HCT116 (cell line): ENCODE measurements around the gene ZNF493.

Experiments
- CTCF ChIP-seq, 3 experiments: fragments of 200-600 bp in 1 of 3; sonication (generic) in 1 of 3; IDR thresholded peaks in 2 of 3; conservative IDR thresholded peaks in 1 of 3; 2 replicates each; pipeline ENCODE4 v1.5.1; 2012 to 2017; ENCODE audit warnings: low read depth in 2 of 3, low read length in 2 of 3, antibody characterized with exemption in 1 of 3, borderline replicate concordance in 1 of 3, control low read depth in 1 of 3, mild to moderate bottlenecking in 1 of 3, mixed read lengths in 1 of 3, mixed run types in 1 of 3, moderate library complexity in 1 of 3; ENCODE audit not compliant: insufficient read depth in 1 of 3
- EZH2phosphoT487 ChIP-seq: fragments of 200-600 bp; IDR thresholded peaks from 2 replicates; pipeline ENCODE4 v1.6.1; 2018; ENCODE audit warnings: antibody characterized with exemption, borderline replicate concordance
- JUND ChIP-seq: IDR thresholded peaks from 2 replicates; pipeline ENCODE4 v1.6.1; 2012
- POLR2A ChIP-seq: IDR thresholded peaks from 2 replicates; pipeline ENCODE4 v1.7.0; 2011; ENCODE audit warnings: borderline replicate concordance; ENCODE audit not compliant: insufficient read depth, insufficient read length; ENCODE audit errors: extremely low read depth
- POLR2AphosphoS5 ChIP-seq: IDR thresholded peaks from 2 replicates; pipeline ENCODE4 v1.6.1; 2011; ENCODE audit warnings: mild to moderate bottlenecking, low read depth, low read length, moderate library complexity
- RAD21 ChIP-seq: IDR thresholded peaks from 2 replicates; pipeline ENCODE4 v1.6.1; 2012; ENCODE audit warnings: low read depth, mild to moderate bottlenecking
- YY1 ChIP-seq: IDR thresholded peaks from 2 replicates; pipeline ENCODE4 v1.6.1; 2011; ENCODE audit warnings: low read length, low read depth, moderate library complexity, mild to moderate bottlenecking; ENCODE audit not compliant: insufficient replicate concordance; ENCODE audit errors: extremely low read depth
- ZBTB33 ChIP-seq: IDR thresholded peaks from 2 replicates; pipeline ENCODE4 v1.6.1; 2011; ENCODE audit warnings: mild to moderate bottlenecking, low read length, moderate library complexity; ENCODE audit not compliant: insufficient replicate concordance; ENCODE audit errors: extremely low read depth

- TF ChIP-seq EZH2phosphoT487 (no peak), YY1 (no peak), POLR2AphosphoS5 (no peak), JUND (no peak), RAD21 (no peak), CTCF (IDR thresholded peaks at IDR 0.05 in 2 of 3, conservative IDR thresholded peaks at IDR 0.05 in 1 of 3; ENCODE audit: borderline replicate concordance in 1 of 3, insufficient read depth in 1 of 3, low read depth in 2 of 3, low read length in 2 of 3) (no peak), ZBTB33 (no peak), POLR2A (no peak)
These were observed 75.6 kb downstream of the ZNF493 start for GRCh38 chr19:21472507-21472906.
